SJSA1 (cell line): ENCODE results near the gene HIPK4. TPM values are rescaled to one million over a fixed set of nuclear protein-coding genes. Genes with fewer than 3 reads are reported as not detected.
"Not testable (repeated sequence)": the region's sequence is repeated elsewhere in the genome, so short reads cannot be mapped to it uniquely, and the experiment has no call there.

Experiments
- DNase-seq, 2 experiments: peaks; one replicate each; pipeline ENCODE4 v3.0.0-alpha.2; 2015 to 2020; ENCODE audit warnings: low spot score in 2 of 2, low read depth in 1 of 2
- H3K27ac ChIP-seq: fragments of 250-450 bp; sonication (Bioruptor Pico); 2 replicates; pipeline ENCODE4 v1.5.1; 2020; ENCODE audit warnings: mild to moderate bottlenecking, moderate library complexity
- H3K27me3 ChIP-seq: fragments of 250-450 bp; sonication (Bioruptor Pico); replicated peaks from 2 replicates; pipeline ENCODE4 v1.5.1; 2020; ENCODE audit warnings: mild to moderate bottlenecking, moderate library complexity
- H3K36me3 ChIP-seq: fragments of 250-450 bp; sonication (Bioruptor Pico); 2 replicates; pipeline ENCODE4 v1.5.1; 2020; ENCODE audit warnings: mild to moderate bottlenecking
- H3K4me1 ChIP-seq: fragments of 250-450 bp; sonication (Bioruptor Pico); replicated peaks from 2 replicates; pipeline ENCODE4 v1.6.1; 2021; ENCODE audit warnings: mild to moderate bottlenecking
- H3K4me3 ChIP-seq: fragments of 250-450 bp; sonication (Bioruptor Pico); 2 replicates; pipeline ENCODE4 v1.5.1; 2020; ENCODE audit warnings: mild to moderate bottlenecking
- H3K9me3 ChIP-seq: fragments of 250-450 bp; sonication (Bioruptor Pico); replicated peaks from 2 replicates; pipeline ENCODE4 v1.5.1; 2020; ENCODE audit warnings: mild to moderate bottlenecking
- total RNA-seq: library from RNA; depleted of rRNA; stranded (reverse); fragments of >200 nt; shearing (Covaris generic); gene quantifications from 2 replicates; pipeline ENCODE4 v1.2.3, GENCODE V29; 2014; rRNA removed

The HIPK4 gene
- total RNA-seq, 1 experiment from 2014 or later = 0.08 TPM

GRCh38 chr19:40339018-40339728, 50.8 kb downstream of the HIPK4 start:
- H3K36me3 ChIP-seq = peaks cover 33% of the 10 kb centered on the region
- H3K27me3 ChIP-seq = no peaks in the 10 kb centered on the region
- H3K4me3 ChIP-seq = no peak overlapping the region
- H3K27ac ChIP-seq = no peak overlapping the region
- no peaks in the 10 kb centered on the region for H3K9me3 ChIP-seq
- H3K4me1 ChIP-seq = no peaks in the 10 kb centered on the region
- no peak for DNase-seq

GRCh38 chr19:40337594-40337993, 52.4 kb downstream of the HIPK4 start:
- H3K4me1 ChIP-seq = no peaks in the 10 kb centered on the region

GRCh38 chr19:40337107-40337506, 52.9 kb downstream of the HIPK4 start:
- no peak for DNase-seq
- no peaks in the 10 kb centered on the region for H3K4me1 ChIP-seq
- no peaks in the 10 kb centered on the region for H3K27me3 ChIP-seq
- H3K4me3 ChIP-seq = no peak overlapping the region
- H3K27ac ChIP-seq = no peak overlapping the region
- peaks cover 48% of the 10 kb centered on the region for H3K36me3 ChIP-seq
- no peaks in the 10 kb centered on the region for H3K9me3 ChIP-seq

More at GRCh38 chr19:40337594-40337993, 52.4 kb downstream of the HIPK4 start:
- Histone ChIP-seq H3K9me3 (no peaks in the 10 kb centered on the region), H3K27me3 (no peaks in the 10 kb centered on the region), H3K4me3 (no peak overlapping the region), H3K27ac (no peak overlapping the region), H3K36me3 (peaks cover 47% of the 10 kb centered on the region)
- DNase-seq = no peak

- Histone ChIP-seq H3K9me3 (no peaks in the 10 kb centered on the region), H3K4me3 (no peak overlapping the region), H3K27me3 (no peaks in the 10 kb centered on the region), H3K4me1 (no peaks in the 10 kb centered on the region), H3K36me3 (peaks cover 54% of the 10 kb centered on the region), H3K27ac (no peak overlapping the region)
- DNase-seq = no peak
These were observed 53.4 kb downstream of the HIPK4 start for GRCh38 chr19:40336601-40336900.

GRCh38 chr19:40335855-40336600, 54.0 kb downstream of the HIPK4 start:
- no peak overlapping the region for H3K27ac ChIP-seq
- no peaks in the 10 kb centered on the region for H3K27me3 ChIP-seq
- H3K36me3 ChIP-seq = peaks cover 59% of the 10 kb centered on the region
- H3K4me1 ChIP-seq = no peaks in the 10 kb centered on the region
- H3K9me3 ChIP-seq = no peaks in the 10 kb centered on the region
- no peak overlapping the region for H3K4me3 ChIP-seq
- DNase-seq = no peak

GRCh38 chr19:40335101-40335500, 54.9 kb downstream of the HIPK4 start:
- Histone ChIP-seq H3K4me3 (no peak overlapping the region), H3K27me3 (no peaks in the 10 kb centered on the region), H3K27ac (no peak overlapping the region), H3K9me3 (no peaks in the 10 kb centered on the region), H3K36me3 (peaks cover 64% of the 10 kb centered on the region), H3K4me1 (no peaks in the 10 kb centered on the region)
- DNase-seq = no peak

GRCh38 chr19:40333083-40333482, 56.9 kb downstream of the HIPK4 start:
- H3K27ac ChIP-seq, H3K4me1 ChIP-seq, H3K9me3 ChIP-seq, H3K4me3 ChIP-seq, DNase-seq, H3K27me3 ChIP-seq: not testable (repeated sequence)
- H3K36me3 ChIP-seq = peaks cover 69% of the 10 kb centered on the region

- peaks cover 72% of the 10 kb centered on the region for H3K36me3 ChIP-seq
- no peaks in the 10 kb centered on the region for H3K9me3 ChIP-seq
- DNase-seq = no peak
- H3K4me3 ChIP-seq = no peak overlapping the region
- no peaks in the 10 kb centered on the region for H3K4me1 ChIP-seq
- H3K27me3 ChIP-seq = no peaks in the 10 kb centered on the region
- no peak overlapping the region for H3K27ac ChIP-seq
These were observed 57.3 kb downstream of the HIPK4 start for GRCh38 chr19:40332669-40333068.

- DNase-seq = no peak
- Histone ChIP-seq H3K4me1 (no peaks in the 10 kb centered on the region), H3K27me3 (no peaks in the 10 kb centered on the region), H3K27ac (no peak overlapping the region), H3K9me3 (no peaks in the 10 kb centered on the region), H3K4me3 (no peak overlapping the region), H3K36me3 (peaks cover 76% of the 10 kb centered on the region)
These were observed 58.9 kb downstream of the HIPK4 start for GRCh38 chr19:40331052-40331451.

Other genes starting within 250 kb of the HIPK4 start
- 6.6 and 7.4 TPM in 2 replicates for gene MAP3K10, start 198.8 kb downstream of the HIPK4 start, total RNA-seq
- not detected in 2 replicates for gene TTC9B, start 171.8 kb downstream of the HIPK4 start, total RNA-seq
- not detected in 2 replicates for gene CCNP, start 163.5 kb downstream of the HIPK4 start, total RNA-seq
- 64.6 and 71.9 TPM in 2 replicates for gene AKT2, start 104.8 kb downstream of the HIPK4 start, total RNA-seq
- 11.6 and 41.7 TPM in 2 replicates for gene C19orf47, start 41.8 kb downstream of the HIPK4 start, total RNA-seq
- gene PLD3, start 41.5 kb downstream of the HIPK4 start, total RNA-seq = 208 and 270 TPM in 2 replicates
- gene PRX, start 23.2 kb upstream of the HIPK4 start, total RNA-seq = 0.88 and 2.4 TPM in 2 replicates
- 25.7 and 38.1 TPM in 2 replicates for gene SERTAD1, start 35.8 kb upstream of the HIPK4 start, total RNA-seq
- gene SERTAD3, start 54.2 kb upstream of the HIPK4 start, total RNA-seq = 16.1 and 16.3 TPM in 2 replicates
- gene BLVRB, start 75.6 kb upstream of the HIPK4 start, total RNA-seq = 106 and 116 TPM in 2 replicates
- gene SPTBN4, start 76.8 kb upstream of the HIPK4 start, total RNA-seq = 0.61 TPM in 1 of 2 replicates, not detected in the other
- 16.2 and 16.4 TPM in 2 replicates for gene SHKBP1, start 186.7 kb upstream of the HIPK4 start, total RNA-seq
- gene LTBP4, start 211.2 kb upstream of the HIPK4 start, total RNA-seq = 16.5 and 23.7 TPM in 2 replicates